ENCODE results near the gene COL27A1. TPM values are rescaled to one million over a fixed set of nuclear protein-coding genes. Genes with fewer than 3 reads are reported as not detected.
A peak's percentile ranks its signal among the peaks of the same experiment; 100 is the strongest.

Gene COL27A1
- total and polyA plus RNA-seq, 4 donors: 10.9 to 25.6 (median 17.4) TPM

DNA sequence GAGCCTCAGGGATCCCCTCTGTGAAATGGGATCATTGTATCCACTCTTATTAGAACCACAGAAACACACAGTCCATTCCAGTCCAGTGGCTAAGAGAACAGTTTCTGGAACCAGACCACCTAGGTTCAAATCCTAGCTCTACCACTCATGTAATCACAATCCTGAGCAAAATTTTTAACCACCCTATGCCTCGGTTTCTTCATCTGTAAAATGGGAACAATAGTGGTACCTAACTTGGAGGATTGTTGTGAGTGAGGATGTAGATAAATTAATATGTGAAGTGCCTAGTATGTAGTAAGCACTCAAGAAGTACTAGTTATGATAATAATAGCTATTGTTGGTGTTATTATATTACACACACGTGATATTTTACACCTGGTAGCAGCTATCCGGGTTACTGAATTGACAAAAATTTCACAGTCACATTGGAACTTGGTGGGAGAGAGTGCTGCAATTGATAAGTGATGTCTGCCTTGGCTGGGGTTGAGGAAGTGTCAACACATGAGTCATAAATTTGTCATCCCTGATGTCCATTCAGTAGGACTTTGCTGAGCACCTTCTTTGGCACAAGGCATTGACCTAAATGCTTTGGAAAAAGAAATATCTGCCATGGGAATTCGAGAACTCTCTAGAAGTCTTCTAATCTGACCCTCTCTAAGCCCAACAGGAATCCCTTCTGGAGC lies 68.4 kb downstream of the COL27A1 start:
- H3K4me1 ChIP-seq (ENCODE audit: control insufficient read depth in 5 of 5, insufficient read depth in 5 of 5, low read length in 5 of 5): peaks cover 0 to 38% (median 5%) of the 10 kb centered on the region in 5 donors
- H3K27me3 ChIP-seq (ENCODE audit: control insufficient read depth in 3 of 3, insufficient read depth in 3 of 3, low read length in 2 of 3): no peaks in the 10 kb centered on the region
- TF ChIP-seq, protein P1, sequence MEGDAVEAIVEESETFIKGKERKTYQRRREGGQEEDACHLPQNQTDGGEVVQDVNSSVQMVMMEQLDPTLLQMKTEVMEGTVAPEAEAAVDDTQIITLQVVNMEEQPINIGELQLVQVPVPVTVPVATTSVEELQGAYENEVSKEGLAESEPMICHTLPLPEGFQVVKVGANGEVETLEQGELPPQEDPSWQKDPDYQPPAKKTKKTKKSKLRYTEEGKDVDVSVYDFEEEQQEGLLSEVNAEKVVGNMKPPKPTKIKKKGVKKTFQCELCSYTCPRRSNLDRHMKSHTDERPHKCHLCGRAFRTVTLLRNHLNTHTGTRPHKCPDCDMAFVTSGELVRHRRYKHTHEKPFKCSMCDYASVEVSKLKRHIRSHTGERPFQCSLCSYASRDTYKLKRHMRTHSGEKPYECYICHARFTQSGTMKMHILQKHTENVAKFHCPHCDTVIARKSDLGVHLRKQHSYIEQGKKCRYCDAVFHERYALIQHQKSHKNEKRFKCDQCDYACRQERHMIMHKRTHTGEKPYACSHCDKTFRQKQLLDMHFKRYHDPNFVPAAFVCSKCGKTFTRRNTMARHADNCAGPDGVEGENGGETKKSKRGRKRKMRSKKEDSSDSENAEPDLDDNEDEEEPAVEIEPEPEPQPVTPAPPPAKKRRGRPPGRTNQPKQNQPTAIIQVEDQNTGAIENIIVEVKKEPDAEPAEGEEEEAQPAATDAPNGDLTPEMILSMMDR (IDR thresholded peaks at IDR 0.05; ENCODE audit: control extremely low read depth, extremely low read depth): no peak
- H3K9me3 ChIP-seq (ENCODE audit: control insufficient read depth in 4 of 4, insufficient read depth in 3 of 4, low read length in 3 of 4): no peaks in the 10 kb centered on the region
- H3K4me3 ChIP-seq: no peak overlapping the region
- peaks cover 0 to 11% (median 0%) of the 10 kb centered on the region in 4 donors for H3K36me3 ChIP-seq (ENCODE audit: control insufficient read depth in 4 of 4, insufficient read depth in 4 of 4, low read length in 4 of 4)
- ATAC-seq (ENCODE audit: insufficient read depth, low FRiP score): no peak
- no peak overlapping the region for H3K27ac ChIP-seq (ENCODE audit: low read depth in 1 of 2, low read length in 1 of 2)
- H3K9ac ChIP-seq (ENCODE audit: insufficient read depth in 1 of 2, low read length in 2 of 2): no peak overlapping the region
- no peak for DNase-seq
- WGBS, 2 donors: 78 to 91% methylated on average over 4 of the region's 4 CpGs

DNA sequence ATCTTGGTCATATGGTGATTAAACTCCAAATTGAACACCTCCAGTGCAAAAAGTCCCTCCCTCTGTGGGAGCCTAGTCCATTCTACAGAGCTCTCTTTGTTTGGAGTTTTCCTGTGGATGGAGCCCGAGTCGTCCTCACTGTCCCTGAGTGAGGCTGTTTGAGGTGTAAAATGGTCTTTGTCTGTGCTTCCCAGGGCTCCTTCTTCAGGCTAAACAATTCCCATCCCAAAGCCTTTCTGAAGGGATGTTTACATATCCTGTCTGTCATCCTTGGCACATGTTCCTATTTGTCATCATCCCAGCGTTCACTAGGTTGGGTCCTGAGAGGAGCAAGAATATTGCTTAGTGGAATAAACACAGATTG lies 68.9 kb downstream of the COL27A1 start:
- Histone ChIP-seq H3K9me3 (ENCODE audit: control insufficient read depth in 4 of 4, insufficient read depth in 3 of 4, low read length in 3 of 4) (no peaks in the 10 kb centered on the region), H3K9ac (ENCODE audit: insufficient read depth in 1 of 2, low read length in 2 of 2) (no peak overlapping the region), H3K27me3 (ENCODE audit: control insufficient read depth in 3 of 3, insufficient read depth in 3 of 3, low read length in 2 of 3) (no peaks in the 10 kb centered on the region), H3K4me1 (ENCODE audit: control insufficient read depth in 5 of 5, insufficient read depth in 5 of 5, low read length in 5 of 5) (peaks cover 0 to 37% (median 5%) of the 10 kb centered on the region in 5 donors), H3K27ac (ENCODE audit: low read depth in 1 of 2, low read length in 1 of 2) (no peak overlapping the region), H3K4me3 (no peak overlapping the region), H3K36me3 (ENCODE audit: control insufficient read depth in 4 of 4, insufficient read depth in 4 of 4, low read length in 4 of 4) (peaks cover 0 to 11% (median 0%) of the 10 kb centered on the region in 4 donors)
- TF ChIP-seq, protein P1 (IDR thresholded peaks at IDR 0.05; ENCODE audit: control extremely low read depth, extremely low read depth): no peak
- 37 to 54% methylated on average over 3 of the region's 3 CpGs for WGBS, 2 donors
- DNase-seq (no peak), ATAC-seq (ENCODE audit: insufficient read depth, low FRiP score) (no peak)

DNA sequence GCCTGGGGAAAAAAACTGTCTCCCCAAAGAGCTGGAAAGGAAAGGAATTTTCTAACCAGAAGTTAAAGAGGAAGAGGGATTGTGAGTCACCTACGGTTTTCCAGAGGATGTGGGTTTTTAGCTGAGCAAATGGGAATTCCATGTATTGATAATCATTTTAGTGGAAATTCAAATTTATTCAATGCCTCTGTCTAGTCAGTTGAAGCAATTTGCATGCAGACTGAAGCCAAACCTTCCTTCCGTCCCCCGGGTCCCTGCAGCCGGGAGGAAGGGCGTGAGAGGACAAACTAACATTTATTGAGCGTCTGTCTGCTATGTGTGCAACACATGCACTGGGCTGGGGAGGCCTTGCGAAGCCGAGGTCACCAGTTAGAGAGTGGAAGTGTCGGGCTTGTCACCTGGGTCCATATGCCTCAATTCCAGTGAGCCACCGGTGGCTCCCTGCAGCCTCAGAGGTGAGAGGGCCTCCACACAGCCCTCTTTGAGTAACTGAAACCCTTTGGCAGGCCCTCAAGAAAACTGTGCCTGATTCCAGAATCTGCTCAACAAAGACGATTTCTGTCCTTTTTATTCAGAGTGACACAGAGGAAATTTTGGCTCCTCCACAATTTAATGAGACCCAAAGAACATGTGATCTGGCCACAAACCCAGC lies 70.3 kb downstream of the COL27A1 start:
- Histone ChIP-seq H3K36me3 (ENCODE audit: control insufficient read depth in 4 of 4, insufficient read depth in 4 of 4, low read length in 4 of 4) (peaks cover 0 to 14% (median 0%) of the 10 kb centered on the region in 4 donors), H3K27me3 (ENCODE audit: control insufficient read depth in 3 of 3, insufficient read depth in 3 of 3, low read length in 2 of 3) (no peaks in the 10 kb centered on the region), H3K4me1 (ENCODE audit: control insufficient read depth in 5 of 5, insufficient read depth in 5 of 5, low read length in 5 of 5) (peaks cover 0 to 24% (median 0%) of the 10 kb centered on the region in 5 donors), H3K9me3 (ENCODE audit: control insufficient read depth in 4 of 4, insufficient read depth in 3 of 4, low read length in 3 of 4) (no peaks in the 10 kb centered on the region), H3K4me3 (no peak overlapping the region), H3K9ac (ENCODE audit: insufficient read depth in 1 of 2, low read length in 2 of 2) (no peak overlapping the region), H3K27ac (ENCODE audit: low read depth in 1 of 2, low read length in 1 of 2) (no peak overlapping the region)
- TF ChIP-seq, protein P1 (IDR thresholded peaks at IDR 0.05; ENCODE audit: control extremely low read depth, extremely low read depth): no peak
- no peak for ATAC-seq (ENCODE audit: insufficient read depth, low FRiP score)
- WGBS, 2 donors: 77 to 80% methylated on average over 11 of the region's 11 CpGs
- DNase-seq: peak in 2 of 3 donors; percentile 43 to 51

All from lung (tissue), 12 donors.